ENCODE results near the gene OR4D2.

Gene OR4D2

DNA sequence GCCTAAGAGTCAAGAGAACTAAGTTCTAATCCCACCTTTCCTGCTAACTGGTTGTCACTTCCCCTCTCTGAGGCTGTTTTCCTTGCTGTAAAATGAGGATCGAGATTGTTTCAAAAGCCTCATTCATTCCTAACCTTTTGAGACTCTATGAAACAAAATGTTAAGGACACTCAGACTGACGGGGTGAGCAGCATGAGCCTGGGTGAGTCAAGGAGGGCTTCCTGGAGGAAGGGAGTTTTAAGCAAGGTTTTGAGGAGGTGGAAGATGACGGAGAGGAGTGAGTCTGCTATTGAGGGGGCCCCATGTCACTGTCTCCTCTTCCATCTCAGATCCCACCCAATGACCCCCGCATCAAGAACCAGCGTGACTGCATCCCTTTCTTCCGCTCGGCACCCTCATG is 29.8 kb downstream of the OR4D2 start:
- H3K4me3 ChIP-seq (ENCODE audit: low read length), result no peak overlapping the region
- H3K36me3 ChIP-seq (ENCODE audit: control insufficient read depth, insufficient read depth, low read length), result no peaks in the 10 kb centered on the region
- no peaks in the 10 kb centered on the region for H3K4me1 ChIP-seq (ENCODE audit: control insufficient read depth, insufficient read depth, low read length)
- H3K27ac ChIP-seq (ENCODE audit: low read depth, low read length), result no peak overlapping the region
- H3K27me3 ChIP-seq (ENCODE audit: control insufficient read depth, insufficient read depth, low read length), result peaks cover 3% of the 10 kb centered on the region
- H3K9ac ChIP-seq (ENCODE audit: low read length), result no peak overlapping the region

DNA sequence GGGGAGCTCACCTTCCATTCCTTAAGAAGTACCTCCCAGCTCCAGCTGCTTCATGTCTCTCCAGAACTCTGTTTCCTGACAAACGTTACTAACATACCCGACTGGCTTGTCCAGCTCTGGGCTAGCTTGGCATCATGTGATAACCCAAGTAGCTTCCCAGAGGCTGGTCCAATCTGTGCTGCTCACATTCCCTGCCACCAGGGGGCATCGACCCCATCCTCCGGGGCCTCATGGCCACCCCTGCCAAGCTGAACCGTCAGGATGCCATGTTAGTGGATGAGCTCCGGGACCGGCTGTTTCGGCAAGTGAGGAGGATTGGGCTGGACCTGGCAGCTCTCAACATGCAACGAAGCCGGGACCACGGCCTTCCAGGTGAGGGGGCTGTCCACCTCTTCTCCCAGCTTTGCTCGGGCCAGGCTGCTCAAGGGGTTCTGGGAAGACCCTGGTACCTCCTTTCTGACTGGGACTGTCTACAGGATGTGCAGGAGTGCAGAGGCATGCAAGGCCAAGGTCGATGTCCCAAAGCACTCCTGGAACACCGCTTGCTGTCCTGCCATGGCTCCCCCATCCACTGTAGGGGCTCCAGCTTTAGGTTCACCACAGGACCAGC is 33.3 kb downstream of the OR4D2 start:
- H3K9ac ChIP-seq (ENCODE audit: low read length), result no peak overlapping the region
- peaks cover 3% of the 10 kb centered on the region for H3K27me3 ChIP-seq (ENCODE audit: control insufficient read depth, insufficient read depth, low read length)
- H3K36me3 ChIP-seq (ENCODE audit: control insufficient read depth, insufficient read depth, low read length), result no peaks in the 10 kb centered on the region

GRCh38 chr17:58202859-58203258 is 36.1 kb downstream of the OR4D2 start:
- Histone ChIP-seq H3K27ac (ENCODE audit: low read depth, low read length) (no peak overlapping the region), H3K4me3 (ENCODE audit: low read length) (no peak overlapping the region), H3K4me1 (ENCODE audit: control insufficient read depth, insufficient read depth, low read length) (no peaks in the 10 kb centered on the region), H3K36me3 (ENCODE audit: control insufficient read depth, insufficient read depth, low read length) (peaks cover 8% of the 10 kb centered on the region), H3K27me3 (ENCODE audit: control insufficient read depth, insufficient read depth, low read length) (peaks cover 3% of the 10 kb centered on the region), H3K9ac (ENCODE audit: low read length) (no peak overlapping the region)

More for the DNA sequence above, 33.3 kb downstream of the OR4D2 start:
- Histone ChIP-seq H3K4me1 (ENCODE audit: control insufficient read depth, insufficient read depth, low read length) (no peaks in the 10 kb centered on the region), H3K4me3 (ENCODE audit: low read length) (no peak overlapping the region), H3K27ac (ENCODE audit: low read depth, low read length) (no peak overlapping the region)

- H3K9ac ChIP-seq (ENCODE audit: low read length), result no peak overlapping the region
- H3K27ac ChIP-seq (ENCODE audit: low read depth, low read length), result no peak overlapping the region
- no peaks in the 10 kb centered on the region for H3K4me1 ChIP-seq (ENCODE audit: control insufficient read depth, insufficient read depth, low read length)
- H3K27me3 ChIP-seq (ENCODE audit: control insufficient read depth, insufficient read depth, low read length), result no peaks in the 10 kb centered on the region
- peaks cover 12% of the 10 kb centered on the region for H3K36me3 ChIP-seq (ENCODE audit: control insufficient read depth, insufficient read depth, low read length)
- no peak overlapping the region for H3K4me3 ChIP-seq (ENCODE audit: low read length)
Measured at GRCh38 chr17:58204796-58205195, 38.0 kb downstream of the OR4D2 start.

DNA sequence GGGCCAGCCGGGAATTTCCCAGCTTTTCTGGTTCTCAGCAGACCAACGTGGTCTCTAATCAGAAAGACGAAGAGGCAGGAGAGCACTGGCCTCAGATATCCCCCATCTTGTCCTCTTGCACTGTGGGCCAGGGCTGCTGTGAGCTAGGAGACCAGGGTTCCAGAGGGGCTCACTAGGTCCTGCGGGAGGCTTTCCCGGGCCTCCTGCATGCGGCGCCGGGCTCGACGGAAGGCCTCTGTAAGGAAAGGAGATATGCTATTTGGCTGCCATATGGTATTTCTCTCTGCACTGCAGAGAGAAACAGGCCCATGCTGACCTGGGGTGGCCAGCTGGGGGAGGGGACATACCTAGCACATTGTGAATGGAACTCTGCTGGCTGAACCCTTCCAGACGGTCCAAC is 39.2 kb downstream of the OR4D2 start:
- Histone ChIP-seq H3K27me3 (ENCODE audit: control insufficient read depth, insufficient read depth, low read length) (no peaks in the 10 kb centered on the region), H3K4me1 (ENCODE audit: control insufficient read depth, insufficient read depth, low read length) (no peaks in the 10 kb centered on the region), H3K36me3 (ENCODE audit: control insufficient read depth, insufficient read depth, low read length) (peaks cover 12% of the 10 kb centered on the region), H3K9ac (ENCODE audit: low read length) (no peak overlapping the region), H3K4me3 (ENCODE audit: low read length) (no peak overlapping the region), H3K27ac (ENCODE audit: low read depth, low read length) (no peak overlapping the region)

- Histone ChIP-seq H3K4me1 (ENCODE audit: control insufficient read depth, insufficient read depth, low read length) (no peaks in the 10 kb centered on the region), H3K4me3 (ENCODE audit: low read length) (no peak overlapping the region), H3K36me3 (ENCODE audit: control insufficient read depth, insufficient read depth, low read length) (peaks cover 17% of the 10 kb centered on the region), H3K27me3 (ENCODE audit: control insufficient read depth, insufficient read depth, low read length) (no peaks in the 10 kb centered on the region), H3K27ac (ENCODE audit: low read depth, low read length) (no peak overlapping the region), H3K9ac (ENCODE audit: low read length) (no peak overlapping the region)
Measured at GRCh38 chr17:58207451-58207850, 40.7 kb downstream of the OR4D2 start.

- no peaks in the 10 kb centered on the region for H3K27me3 ChIP-seq (ENCODE audit: control insufficient read depth, insufficient read depth, low read length)
- no peaks in the 10 kb centered on the region for H3K4me1 ChIP-seq (ENCODE audit: control insufficient read depth, insufficient read depth, low read length)
- H3K36me3 ChIP-seq (ENCODE audit: control insufficient read depth, insufficient read depth, low read length), result peaks cover 25% of the 10 kb centered on the region
- no peak overlapping the region for H3K4me3 ChIP-seq (ENCODE audit: low read length)
- H3K27ac ChIP-seq (ENCODE audit: low read depth, low read length), result no peak overlapping the region
- H3K9ac ChIP-seq (ENCODE audit: low read length), result no peak overlapping the region
Measured at GRCh38 chr17:58208344-58208743, 41.6 kb downstream of the OR4D2 start.

DNA sequence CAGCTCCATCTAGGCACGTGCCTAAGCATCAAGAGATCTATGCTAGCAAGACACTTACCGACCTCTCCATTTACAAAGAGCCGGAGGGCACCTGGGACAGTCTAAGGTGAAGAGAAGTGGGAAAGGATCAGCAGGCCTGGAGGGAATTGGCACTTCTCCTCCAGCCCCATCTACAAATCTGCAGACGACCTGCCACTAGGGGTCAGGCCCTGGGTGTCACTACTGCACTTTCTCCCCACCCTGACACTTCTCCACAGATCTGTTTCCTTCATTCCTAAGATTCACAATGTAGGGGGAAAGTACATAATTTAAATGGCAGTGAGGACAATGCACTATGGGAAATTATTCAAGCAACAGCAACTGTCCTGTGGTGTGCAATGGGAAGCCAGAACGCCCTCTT is 44.1 kb downstream of the OR4D2 start:
- H3K27ac ChIP-seq (ENCODE audit: low read depth, low read length), result no peak overlapping the region
- H3K9ac ChIP-seq (ENCODE audit: low read length), result no peak overlapping the region
- peaks cover 28% of the 10 kb centered on the region for H3K36me3 ChIP-seq (ENCODE audit: control insufficient read depth, insufficient read depth, low read length)
- no peak overlapping the region for H3K4me3 ChIP-seq (ENCODE audit: low read length)
- no peaks in the 10 kb centered on the region for H3K4me1 ChIP-seq (ENCODE audit: control insufficient read depth, insufficient read depth, low read length)
- H3K27me3 ChIP-seq (ENCODE audit: control insufficient read depth, insufficient read depth, low read length), result no peaks in the 10 kb centered on the region

GRCh38 chr17:58215685-58216084 is 48.9 kb downstream of the OR4D2 start:
- H3K4me3 ChIP-seq (ENCODE audit: low read length), result no peak overlapping the region
- H3K27me3 ChIP-seq (ENCODE audit: control insufficient read depth, insufficient read depth, low read length), result no peaks in the 10 kb centered on the region
- no peak overlapping the region for H3K9ac ChIP-seq (ENCODE audit: low read length)
- peaks cover 19% of the 10 kb centered on the region for H3K36me3 ChIP-seq (ENCODE audit: control insufficient read depth, insufficient read depth, low read length)
- peaks cover 5% of the 10 kb centered on the region for H3K4me1 ChIP-seq (ENCODE audit: control insufficient read depth, insufficient read depth, low read length)
- H3K27ac ChIP-seq (ENCODE audit: low read depth, low read length), result no peak overlapping the region

- Histone ChIP-seq H3K27me3 (ENCODE audit: control insufficient read depth, insufficient read depth, low read length) (no peaks in the 10 kb centered on the region), H3K36me3 (ENCODE audit: control insufficient read depth, insufficient read depth, low read length) (peaks cover 12% of the 10 kb centered on the region), H3K27ac (ENCODE audit: low read depth, low read length) (no peak overlapping the region), H3K9ac (ENCODE audit: low read length) (no peak overlapping the region), H3K4me3 (ENCODE audit: low read length) (no peak overlapping the region), H3K4me1 (ENCODE audit: control insufficient read depth, insufficient read depth, low read length) (peaks cover 5% of the 10 kb centered on the region)
Measured at GRCh38 chr17:58217766-58218165, 51.0 kb downstream of the OR4D2 start.

DNA sequence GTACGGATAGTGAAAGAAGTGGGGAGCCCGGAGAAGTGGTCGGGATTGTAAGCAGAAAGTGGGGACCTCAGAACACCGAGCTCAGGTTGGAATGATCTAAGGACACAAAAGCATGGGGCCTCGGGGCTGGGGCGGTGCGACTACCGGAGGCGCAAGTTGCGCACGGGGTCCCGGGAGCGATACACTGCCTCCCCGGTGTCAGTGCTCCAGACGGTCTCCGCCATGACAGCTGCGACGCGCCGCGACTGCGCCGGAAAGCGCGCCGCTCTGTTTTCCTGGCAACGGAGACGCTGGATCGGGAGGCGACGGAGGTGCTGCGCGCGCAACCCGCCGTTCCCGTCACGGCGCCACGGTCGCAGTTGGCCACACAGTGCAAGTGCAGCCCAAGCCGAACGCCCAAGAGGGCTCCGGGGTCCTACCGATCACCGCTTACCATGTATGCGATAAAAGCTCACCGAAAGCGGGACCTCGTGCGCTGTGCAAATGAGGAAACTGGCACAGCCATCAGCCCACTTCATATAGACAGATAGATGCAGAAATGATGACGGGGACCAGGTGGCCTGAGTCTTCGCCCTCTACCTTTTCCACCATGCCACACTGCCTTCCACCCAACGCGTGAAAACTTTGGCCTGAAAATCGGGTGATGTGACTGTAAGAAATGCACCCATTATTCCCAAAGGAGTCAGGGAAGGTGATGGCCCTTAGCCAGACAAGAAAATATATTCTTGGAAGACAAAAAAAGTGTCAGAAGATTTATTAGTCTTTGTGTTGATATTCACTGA is 52.4 kb downstream of the OR4D2 start, which contains the start of gene MKS1:
MKS1 (minus strand) TSS at position 249 of the 782 bp plus-strand sequence; CDS start at position 224, 25 bp downstream.
- Histone ChIP-seq H3K36me3 (ENCODE audit: control insufficient read depth, insufficient read depth, low read length) (peaks cover 3% of the 10 kb centered on the region), H3K27me3 (ENCODE audit: control insufficient read depth, insufficient read depth, low read length) (no peaks in the 10 kb centered on the region), H3K4me1 (ENCODE audit: control insufficient read depth, insufficient read depth, low read length) (peaks cover 5% of the 10 kb centered on the region), H3K4me3 (ENCODE audit: low read length) (peak within 1 kb of the TSS; percentile 94), H3K27ac (ENCODE audit: low read depth, low read length) (peak within 1 kb of the TSS; percentile 76), H3K9ac (ENCODE audit: low read length) (peak within 1 kb of the TSS; percentile 76)

GRCh38 chr17:58219789-58220183 is 53.0 kb downstream of the OR4D2 start:
- H3K4me3 ChIP-seq (ENCODE audit: low read length), result peak overlapping the region; percentile 94
- no peak overlapping the region for H3K9ac ChIP-seq (ENCODE audit: low read length)
- H3K4me1 ChIP-seq (ENCODE audit: control insufficient read depth, insufficient read depth, low read length), result peaks cover 5% of the 10 kb centered on the region
- no peaks in the 10 kb centered on the region for H3K27me3 ChIP-seq (ENCODE audit: control insufficient read depth, insufficient read depth, low read length)
- peaks cover under 1% of the 10 kb centered on the region for H3K36me3 ChIP-seq (ENCODE audit: control insufficient read depth, insufficient read depth, low read length)
- H3K27ac ChIP-seq (ENCODE audit: low read depth, low read length), result no peak overlapping the region

All from rectal smooth muscle tissue (tissue), 1 donor.